HepG2 (cell line): ENCODE data around the gene TAF11L4. TPM values are rescaled to one million over a fixed set of nuclear protein-coding genes. Genes with fewer than 3 reads are reported as not detected.
"Not testable (repeated sequence)": the region's sequence is repeated elsewhere in the genome, so short reads cannot be mapped to it uniquely, and the experiment has no call there.

Experiments used
- ATAC-seq: fragments of 200-7000 bp; cut with Tn5 transposase; 3 replicates; pipeline ENCODE4 v1.9.1; 2020; ENCODE audit warnings: mild to moderate bottlenecking, moderate library complexity
- BruUV-seq: library from RNA; stranded (reverse); fragments of 400-500 nt; replicated peaks from 2 replicates; lab custom pipeline; 2021; lab: Mats Ljungman, UMichigan
- CTCF ChIA-PET: fragments of 300-600 bp; formaldehyde crosslinking; extraction: SDS; loops from one replicate; lab custom pipeline; 2021; ENCODE audit warnings: low total read pairs, inconsistent platforms, low intra/inter-chr PET ratio; lab: Yijun Ruan, JAX
- POLR2A ChIA-PET: fragments of 350-600 bp; sonication (Branson Sonifier 250); formaldehyde crosslinking; loops from one replicate; lab custom pipeline; 2020; ENCODE audit warnings: antibody characterized with exemption, inconsistent platforms; lab: Yijun Ruan, JAX
- DNase-seq: peaks from one replicate; pipeline ENCODE4 v3.0.0-alpha.2; 2015; ENCODE audit warnings: low spot score
- FAIRE-seq: peaks from 3 replicates; lab custom pipeline; 2011; peaks lifted over from hg19 to GRCh38; lab: Jason Lieb, UNC
- H2AFZ ChIP-seq: one replicate; pipeline ENCODE4 v1.6.1; 2011; ENCODE audit warnings: low read length, inconsistent platforms
- H3K27ac ChIP-seq: fragments of 300-600 bp; 3 replicates; pipeline ENCODE4 v1.8.0; 2011; ENCODE audit warnings: mixed run types, mild to moderate bottlenecking, mixed read lengths, low read length, inconsistent platforms; ENCODE audit not compliant: insufficient read depth; ENCODE audit errors: extremely low read length
- H3K27me3 ChIP-seq, 2 experiments: fragments of 200-600 bp in 1 of 2; 2 replicates in 1 of 2; 3 replicates in 1 of 2; pipeline versions ENCODE4 v1.6.0 to v1.8.0; 2011; ENCODE audit warnings: low read length in 2 of 2, mild to moderate bottlenecking in 2 of 2, moderate library complexity in 2 of 2, inconsistent platforms in 1 of 2; ENCODE audit not compliant: insufficient read depth in 2 of 2, control insufficient read depth in 1 of 2
- H3K36me3 ChIP-seq, 2 experiments: fragments of 200-600 bp in 1 of 2; replicated peaks in 1 of 2; 2 replicates in 1 of 2; 3 replicates in 1 of 2; pipeline versions ENCODE4 v1.5.1 to v1.8.0; 2011; ENCODE audit warnings: low read length in 2 of 2, inconsistent platforms in 1 of 2; ENCODE audit not compliant: insufficient read depth in 2 of 2, control insufficient read depth in 1 of 2
- H3K4me1 ChIP-seq: 2 replicates; pipeline ENCODE4 v1.5.1; 2012; ENCODE audit warnings: low read length, inconsistent platforms; ENCODE audit not compliant: insufficient read depth
- H3K4me2 ChIP-seq: 2 replicates; pipeline ENCODE4 v1.6.0; 2011; ENCODE audit warnings: low read depth, low read length, inconsistent platforms
- H3K4me3 ChIP-seq, 3 experiments: fragments of 200-600 bp in 1 of 3; sonication (generic), shearing (Covaris generic) in 1 of 3; replicated peaks in 1 of 3; 2 replicates each; pipeline ENCODE4 v1.5.1; 2011 to 2016; ENCODE audit warnings: low read length in 3 of 3, inconsistent platforms in 2 of 3, low read depth in 2 of 3, mild to moderate bottlenecking in 2 of 3, control low read depth in 1 of 3, mixed read lengths in 1 of 3; ENCODE audit not compliant: insufficient read depth in 1 of 3
- H3K79me2 ChIP-seq: one replicate; pipeline ENCODE4 v1.6.1; 2011; ENCODE audit warnings: low read length, inconsistent platforms; ENCODE audit not compliant: insufficient read depth
- H3K9ac ChIP-seq: 2 replicates; pipeline ENCODE4 v1.6.0; 2011; ENCODE audit warnings: mild to moderate bottlenecking, low read depth, low read length, inconsistent platforms; ENCODE audit not compliant: insufficient read depth
- H3K9me3 ChIP-seq: 2 replicates; pipeline ENCODE4 v1.5.1; 2012; ENCODE audit warnings: mild to moderate bottlenecking, low read length
- H4K20me1 ChIP-seq: 2 replicates; pipeline ENCODE4 v1.6.0; 2011; ENCODE audit warnings: inconsistent platforms, mild to moderate bottlenecking, low read length, moderate library complexity; ENCODE audit not compliant: insufficient read depth
- WGBS: methylation state at CpG from one replicate; pipeline ENCODE4 v1.1.6; 2017; ENCODE audit warnings: low lambda C conversion rate; 5-methylcytosine and 5-hydroxymethylcytosine counted together
- in situ Hi-C: cut with HindIII; loops from 2 replicates; pipeline ENCODE4 v1.10.0; 2017; ENCODE audit warnings: low pct_unique_long_range_greater_than_20kb; ENCODE audit not compliant: extremely low pct_ligation_motif_present
- intact Hi-C: fragments of 100-400 bp; cut with micrococcal nuclease; formaldehyde crosslinking; loops from one replicate; pipeline ENCODE4 v1.10.0; 2022; ENCODE audit not compliant: unreplicated experiment
- polyA plus RNA-seq, 8 experiments: library from polyadenylated mRNA; depleted of rRNA in 3 of 8; stranded (reverse) in 7 of 8; unstranded in 1 of 8; fragments of >200 nt; fragmentation: Illumina TruSeq in 4 of 8; extraction: Trizol in 4 of 8; gene quantifications; 2 replicates each; pipeline versions ENCODE4 v1.2.1 to v1.2.3, GENCODE V29; 2011 to 2016; ENCODE audit warnings: low read depth in 4 of 8, missing spikeins in 1 of 8, mixed read lengths in 1 of 8; ENCODE audit not compliant: insufficient read depth in 1 of 8
- total RNA-seq, 5 experiments: library from RNA; depleted of rRNA; stranded (reverse); fragments of >200 nt; fragmentation: Illumina TruSeq; extraction: Trizol; gene quantifications; 2 replicates each; pipeline ENCODE4 v1.2.3, GENCODE V29; 2016; ENCODE audit warnings: low read depth in 1 of 5

TAF11L4 gene
- total and polyA plus RNA-seq, 2 of the 13 experiments (the other 11 are each of a cell fraction or from before 2014, with no cell fraction given), result not detected

DNA sequence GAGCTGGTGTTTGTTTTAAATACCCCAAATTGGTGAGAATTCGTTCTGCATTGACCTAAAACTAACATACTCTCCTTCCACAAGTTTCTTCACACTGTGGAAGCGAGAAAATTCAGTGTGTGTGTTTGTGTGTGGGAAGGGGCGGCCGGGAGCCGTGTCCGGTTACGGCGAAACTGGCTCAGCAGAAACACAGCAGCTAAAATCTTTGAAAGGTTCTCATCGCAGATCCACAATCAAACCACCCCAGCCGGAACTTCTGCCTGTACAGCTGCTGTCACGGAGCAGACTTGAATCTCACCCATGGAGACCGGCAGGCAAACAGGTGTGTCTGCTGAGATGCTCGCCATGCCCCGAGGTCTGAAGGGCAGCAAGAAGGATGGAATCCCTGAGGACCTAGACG lies 3.5 kb upstream of the TAF11L4 start, which contains the start of gene TAF11L3:
Gene TAF11L3, plus strand, starts transcription at position 301 of the 400 bp plus-strand sequence.
- POLR2A ChIA-PET, H4K20me1 ChIP-seq, BruUV-seq, H3K4me2 ChIP-seq, H3K27ac ChIP-seq, ATAC-seq, FAIRE-seq, H3K4me1 ChIP-seq, intact Hi-C loops, H3K4me3 ChIP-seq, CTCF ChIA-PET, DNase-seq, H3K27me3 ChIP-seq, H2AFZ ChIP-seq, H3K9ac ChIP-seq, in situ Hi-C loops, H3K79me2 ChIP-seq, H3K36me3 ChIP-seq, H3K9me3 ChIP-seq: not testable (repeated sequence)
- WGBS, result no CpG with 5 or more reads among the region's 15 CpGs

GRCh38 chr5:17519508-17519907 lies 2.1 kb upstream of the TAF11L4 start:
- ATAC-seq, H3K9ac ChIP-seq, H3K4me2 ChIP-seq, in situ Hi-C loops, H3K4me3 ChIP-seq, FAIRE-seq, H3K36me3 ChIP-seq, H4K20me1 ChIP-seq, CTCF ChIA-PET, POLR2A ChIA-PET, DNase-seq, BruUV-seq, H3K27ac ChIP-seq, intact Hi-C loops, H3K27me3 ChIP-seq, H2AFZ ChIP-seq, H3K79me2 ChIP-seq, H3K4me1 ChIP-seq, H3K9me3 ChIP-seq: not testable (repeated sequence)
- 43% methylated on average over 9 of the region's 14 CpGs for WGBS

- H3K9me3 ChIP-seq, H3K4me3 ChIP-seq, H3K27ac ChIP-seq, H3K79me2 ChIP-seq, H3K4me1 ChIP-seq, BruUV-seq, CTCF ChIA-PET, intact Hi-C loops, FAIRE-seq, DNase-seq, ATAC-seq, H3K4me2 ChIP-seq, H4K20me1 ChIP-seq, H3K36me3 ChIP-seq, H3K9ac ChIP-seq, in situ Hi-C loops, H3K27me3 ChIP-seq, H2AFZ ChIP-seq, POLR2A ChIA-PET: not testable (repeated sequence)
- WGBS, result no CpG with 5 or more reads among the region's 15 CpGs
These were observed 3.3 kb downstream of the TAF11L4 start, which contains the start of gene TAF11L5 for GRCh38 chr5:17524935-17525334. Gene TAF11L5, plus strand, starts transcription at chr5:17525235.

- H3K36me3 ChIP-seq, H3K4me1 ChIP-seq, in situ Hi-C loops, POLR2A ChIA-PET, H3K9me3 ChIP-seq, H4K20me1 ChIP-seq, FAIRE-seq, H3K27me3 ChIP-seq, ATAC-seq, intact Hi-C loops, H3K4me2 ChIP-seq, H3K27ac ChIP-seq, DNase-seq, CTCF ChIA-PET, H3K79me2 ChIP-seq, H3K4me3 ChIP-seq, H3K9ac ChIP-seq, BruUV-seq, H2AFZ ChIP-seq: not testable (repeated sequence)
- 42% methylated on average over 13 of the region's 17 CpGs for WGBS
These were observed 4.9 kb downstream of the TAF11L4 start for GRCh38 chr5:17526504-17526903.
